CD4-positive, alpha-beta T cell treated with Interleukin-21 for 1 hour (primary cell): ENCODE data around the gene MYBBP1A.
"Not testable (repeated sequence)": the region's sequence is repeated elsewhere in the genome, so short reads cannot be mapped to it uniquely, and the experiment has no call there.

ENCODE experiments used
- DNase-seq: peaks from one replicate; pipeline ENCODE4 v3.0.0-alpha.2; 2020

The MYBBP1A gene

GRCh38 chr17:4554997-4555799 lies at the start of gene MYBBP1A:
Gene MYBBP1A, minus strand, starts transcription at chr17:4555384. Its CDS starts 60 bp downstream, at chr17:4555324.
- DNase-seq: peak; percentile 96

- DNase-seq: not testable (repeated sequence)
Measured at GRCh38 chr17:4604736-4605135, 49.6 kb upstream of the MYBBP1A start.

- DNase-seq: no peak
Measured at GRCh38 chr17:4604111-4604644, 49.0 kb upstream of the MYBBP1A start.

GRCh38 chr17:4602041-4602440 lies 46.9 kb upstream of the MYBBP1A start:
- DNase-seq: no peak

GRCh38 chr17:4601326-4601725 lies 46.1 kb upstream of the MYBBP1A start:
- no peak for DNase-seq

- no peak for DNase-seq
Measured at GRCh38 chr17:4600563-4600962, 45.4 kb upstream of the MYBBP1A start.

- DNase-seq: no peak
Measured at GRCh38 chr17:4599505-4600281, 44.5 kb upstream of the MYBBP1A start.

GRCh38 chr17:4598776-4599504 lies 43.8 kb upstream of the MYBBP1A start:
- no peak for DNase-seq

- DNase-seq: no peak
Measured at GRCh38 chr17:4597975-4598374, 42.8 kb upstream of the MYBBP1A start.

- DNase-seq: no peak
Measured at GRCh38 chr17:4596636-4597380, 41.6 kb upstream of the MYBBP1A start.

- DNase-seq: not testable (repeated sequence)
Measured at GRCh38 chr17:4595685-4596342, 40.6 kb upstream of the MYBBP1A start.

- peak; percentile 18 for DNase-seq
Measured at GRCh38 chr17:4594931-4595684, 39.9 kb upstream of the MYBBP1A start.

GRCh38 chr17:4594406-4594805 lies 39.2 kb upstream of the MYBBP1A start:
- DNase-seq: no peak

GRCh38 chr17:4593021-4593421 lies 37.8 kb upstream of the MYBBP1A start:
- DNase-seq: no peak

- DNase-seq: no peak
Measured at GRCh38 chr17:4592240-4593005, 37.2 kb upstream of the MYBBP1A start.

- DNase-seq: no peak
Measured at GRCh38 chr17:4591529-4591928, 36.3 kb upstream of the MYBBP1A start.

- no peak for DNase-seq
Measured at GRCh38 chr17:4590981-4591453, 35.8 kb upstream of the MYBBP1A start.

GRCh38 chr17:4590042-4590441 lies 34.9 kb upstream of the MYBBP1A start:
- not testable (repeated sequence) for DNase-seq

- DNase-seq: no peak
Measured at GRCh38 chr17:4588898-4589625, 33.9 kb upstream of the MYBBP1A start.
